GM18520 (cell line): ENCODE results near the gene MAP6.
"Not testable (repeated sequence)": the region's sequence is repeated elsewhere in the genome, so short reads cannot be mapped to it uniquely, and the experiment has no call there.

Experiments
- ATAC-seq: cut with Tn5 transposase; IDR thresholded peaks from one replicate; pipeline ENCODE4 v1.9.1; 2021; ENCODE audit not compliant: unreplicated experiment

MAP6 gene

DNA sequence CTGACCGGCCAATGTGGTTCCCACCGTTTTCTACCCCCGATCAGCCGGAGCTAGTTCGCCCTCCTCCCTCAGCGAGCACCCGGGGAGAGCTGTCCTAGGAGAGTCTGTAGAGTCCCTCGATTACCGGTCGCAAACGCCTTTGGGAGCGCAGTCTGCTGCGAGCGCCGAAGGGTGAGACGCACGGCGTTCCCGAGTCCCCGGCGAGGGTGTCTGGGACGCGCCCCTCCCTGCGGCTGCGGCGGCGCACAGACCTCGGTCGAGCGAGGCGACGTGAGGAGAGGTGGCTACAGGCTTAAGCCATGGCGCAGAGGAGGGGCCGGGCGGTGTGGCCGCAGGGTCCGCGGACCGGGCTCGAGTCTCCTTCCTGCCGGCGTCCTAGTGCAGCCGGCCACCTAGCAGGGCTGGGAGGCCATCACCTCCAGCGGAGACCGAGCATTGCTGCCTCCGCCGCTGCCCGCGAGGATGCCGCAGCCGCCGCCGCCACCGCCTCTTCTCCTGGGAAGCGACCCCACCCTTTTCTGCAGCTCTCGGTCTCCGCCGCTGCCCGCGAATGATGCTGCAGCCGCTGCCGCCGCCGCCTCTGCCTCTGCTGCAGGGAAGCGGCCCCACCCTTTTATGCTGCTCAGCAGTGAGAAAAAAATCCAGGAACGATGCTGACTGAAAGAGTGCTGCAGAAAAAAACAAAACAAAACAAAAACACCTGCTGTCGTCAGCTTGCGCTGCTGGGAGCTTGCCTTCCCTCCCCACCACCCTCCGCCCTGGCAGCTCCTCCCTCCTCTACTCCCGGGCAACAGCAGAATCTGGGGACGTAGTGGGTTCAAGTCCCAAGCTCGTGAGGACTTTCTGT lies at the start of gene MAP6:
Gene MAP6, minus strand, starts transcription at position 588 of the 847 bp plus-strand sequence. CDS start 669 bp downstream, outside the sequence.
- no peak for ATAC-seq

DNA sequence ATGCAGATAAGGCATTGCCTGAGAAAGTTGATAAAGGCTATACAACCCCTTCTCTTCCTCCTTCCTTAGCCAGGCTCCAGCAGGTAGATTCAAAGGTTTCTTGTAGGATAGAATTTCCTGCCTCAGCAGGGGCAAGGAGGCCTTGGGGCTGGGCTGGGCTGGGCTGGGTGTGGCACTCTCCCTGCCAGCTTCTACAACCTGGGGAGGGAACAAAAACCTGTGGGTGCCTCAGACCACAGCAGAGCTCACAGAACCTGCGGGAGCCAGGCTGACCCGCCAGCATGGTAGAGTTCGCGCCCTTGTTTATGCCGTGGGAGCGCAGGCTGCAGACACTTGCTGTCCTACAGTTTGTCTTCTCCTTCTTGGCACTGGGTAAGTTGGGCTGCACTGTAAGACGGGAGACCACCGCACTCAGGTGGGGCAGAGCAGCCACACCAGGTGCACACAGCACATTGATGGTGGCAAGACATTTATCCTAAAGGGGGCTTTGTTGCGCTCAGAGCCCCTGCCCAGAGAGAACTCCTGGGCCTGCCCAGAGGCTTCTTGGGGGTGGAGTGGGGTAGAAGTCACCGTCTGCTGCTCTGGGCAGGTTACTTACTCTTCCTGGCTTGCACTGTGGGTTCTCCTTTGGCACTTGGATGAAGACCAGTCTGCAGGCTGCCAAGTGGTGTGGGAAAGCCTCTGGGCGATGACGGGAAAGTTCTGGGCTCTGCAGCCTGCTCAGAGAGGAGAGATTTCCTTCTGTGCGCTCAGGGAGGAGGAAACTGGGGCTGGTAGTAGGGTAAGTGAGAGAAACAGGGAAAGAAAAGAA lies 49.0 kb upstream of the MAP6 start, which contains the start of gene MOGAT2:
Gene MOGAT2, plus strand, starts transcription at position 231 of the 811 bp plus-strand sequence. Its CDS starts 51 bp downstream, at position 282.
- ATAC-seq, result no peak

DNA sequence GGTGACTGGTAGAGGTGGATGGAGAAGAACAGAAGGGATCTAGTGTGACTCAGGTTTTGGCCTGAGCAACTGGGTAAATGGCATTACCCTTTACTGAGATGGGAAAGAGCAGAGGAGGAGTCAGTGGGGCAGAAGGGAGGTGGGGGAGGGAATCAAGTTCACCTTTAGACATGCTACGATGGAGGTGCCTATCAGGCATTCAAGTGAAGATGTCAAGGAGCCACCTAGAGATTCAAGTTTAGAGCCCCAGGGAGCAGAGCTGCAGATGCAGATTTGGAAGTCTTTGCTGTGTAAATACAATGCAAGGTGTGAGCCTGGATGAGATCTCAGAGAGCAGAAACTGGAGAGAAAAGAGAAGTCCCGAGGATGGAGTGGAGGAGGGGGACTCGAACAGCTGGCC lies 47.8 kb upstream of the MAP6 start:
- ATAC-seq, result no peak

DNA sequence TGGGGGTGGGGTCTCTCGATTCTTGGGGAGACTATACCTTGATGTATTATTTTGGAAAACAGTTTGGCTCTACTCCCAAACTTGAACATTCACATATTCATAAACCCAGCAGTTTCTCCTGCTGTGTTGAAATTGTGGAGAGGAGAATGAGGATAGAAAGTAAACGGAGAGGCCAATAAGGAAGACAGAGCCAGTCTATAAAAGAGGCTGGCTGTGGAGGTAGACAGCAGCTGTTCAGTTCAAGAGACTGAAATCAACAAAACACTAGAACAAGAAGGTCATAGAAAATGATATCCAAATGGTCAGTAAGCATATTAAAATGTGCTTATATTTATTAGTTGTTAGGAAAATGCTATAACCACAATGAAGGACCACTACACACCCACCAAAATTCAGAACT lies 46.9 kb upstream of the MAP6 start:
- ATAC-seq, result no peak

DNA sequence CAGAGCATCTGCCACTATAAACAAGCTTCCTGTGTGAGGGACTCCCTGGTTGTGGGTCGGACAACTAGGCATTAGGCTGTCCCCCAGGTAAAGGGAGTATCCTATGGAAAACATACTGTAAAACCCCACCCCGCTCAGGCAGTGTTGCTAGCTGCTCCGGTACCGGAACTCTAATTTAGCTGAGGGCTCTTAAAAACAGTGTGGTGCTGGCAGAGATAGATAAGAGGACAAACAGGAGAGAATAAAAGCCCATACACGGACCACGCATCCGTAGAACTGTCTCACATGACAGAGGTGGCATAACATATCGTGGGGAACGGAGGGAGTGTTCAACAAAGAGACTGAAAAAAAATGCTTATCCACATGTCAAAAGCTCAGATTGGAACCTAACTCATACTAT lies 45.4 kb upstream of the MAP6 start:
- ATAC-seq, result no peak

DNA sequence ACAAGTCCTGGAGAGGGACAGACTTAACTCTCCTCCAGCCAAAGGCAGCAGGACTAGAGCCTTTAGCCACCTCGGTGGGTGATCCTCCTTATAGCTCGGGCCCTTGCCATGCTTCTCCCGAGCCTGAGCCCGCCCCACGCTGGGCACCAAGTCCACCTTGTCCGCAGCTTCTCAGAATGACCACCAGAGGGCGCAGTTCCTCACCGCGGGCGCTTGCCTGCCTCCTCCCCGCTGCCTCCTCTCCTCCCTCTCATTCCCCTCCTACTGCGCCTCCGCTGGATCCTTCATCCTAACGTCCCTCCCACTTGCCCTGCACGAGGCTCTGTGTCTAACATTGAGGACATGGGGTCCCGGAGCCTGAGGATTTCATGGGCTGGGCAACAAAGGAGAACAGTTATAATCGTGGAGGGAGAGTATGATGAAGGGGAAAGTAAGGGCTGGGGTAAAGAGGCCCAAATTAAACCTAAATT lies 37.5 kb upstream of the MAP6 start:
- no peak for ATAC-seq

DNA sequence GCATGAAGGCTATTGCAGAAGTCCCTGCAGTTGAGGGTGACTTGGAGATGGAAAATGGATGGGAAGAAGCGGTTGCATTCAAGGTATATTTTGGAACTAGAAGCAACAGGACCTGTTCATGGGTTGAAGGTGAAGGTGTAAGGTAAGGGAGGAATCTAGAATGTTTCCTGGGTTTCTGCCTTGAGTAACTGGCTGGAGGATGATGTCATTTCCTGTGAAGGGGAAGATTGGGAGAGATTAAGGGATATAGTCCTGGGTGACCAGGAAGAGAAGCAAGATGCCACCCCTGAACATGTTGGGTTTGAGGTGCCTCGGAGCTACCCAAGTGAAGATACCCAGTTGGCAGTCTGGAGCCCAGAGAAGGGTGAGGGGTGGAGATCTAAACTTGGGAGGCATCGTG lies 36.7 kb upstream of the MAP6 start:
- ATAC-seq, result no peak

DNA sequence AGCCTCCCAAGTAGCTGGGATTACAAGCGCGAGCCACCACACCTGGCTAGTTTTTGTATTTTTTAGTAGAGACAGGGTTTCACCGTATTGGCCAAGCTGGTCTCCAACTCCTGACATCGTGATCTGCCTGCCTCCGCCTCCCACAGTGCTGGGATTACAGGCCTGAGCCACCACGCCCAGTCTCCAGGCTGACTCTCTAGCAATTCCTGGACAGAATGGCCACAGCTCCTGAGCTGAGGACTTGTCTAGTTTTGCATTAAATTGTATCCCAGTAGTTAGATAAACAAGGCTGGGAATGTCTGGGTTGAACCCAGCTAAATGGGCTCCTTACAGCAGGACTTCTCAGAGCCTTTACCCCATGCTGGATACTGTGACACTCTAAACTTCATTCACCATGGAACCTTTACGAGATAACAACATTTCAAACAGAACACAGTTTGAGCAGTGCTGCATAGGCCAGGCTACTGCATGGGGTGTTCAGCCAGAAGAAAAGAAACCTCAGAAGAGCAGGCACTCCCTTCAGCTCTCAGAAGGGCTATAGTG lies 34.9 kb upstream of the MAP6 start:
- ATAC-seq, result no peak

DNA sequence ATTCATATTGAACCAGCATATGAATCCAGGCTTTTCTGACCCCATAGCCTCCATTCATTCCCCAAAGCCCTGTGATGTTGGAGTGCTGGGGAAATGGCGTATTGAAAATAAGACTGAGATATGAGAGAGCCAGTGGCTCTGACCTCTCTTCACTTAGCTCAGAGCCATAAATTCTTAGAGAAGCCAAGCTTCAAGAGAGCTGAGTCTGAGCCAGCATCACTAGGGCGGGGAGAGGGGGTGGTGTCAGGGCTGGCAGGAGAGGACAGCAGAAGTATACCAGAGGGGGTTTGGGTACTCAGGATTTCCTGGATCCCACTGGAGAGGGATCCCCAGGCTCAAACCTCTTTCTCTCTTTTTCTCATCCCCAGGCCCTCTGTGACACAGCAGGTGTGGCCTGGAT lies 32.1 kb upstream of the MAP6 start:
- no peak for ATAC-seq

DNA sequence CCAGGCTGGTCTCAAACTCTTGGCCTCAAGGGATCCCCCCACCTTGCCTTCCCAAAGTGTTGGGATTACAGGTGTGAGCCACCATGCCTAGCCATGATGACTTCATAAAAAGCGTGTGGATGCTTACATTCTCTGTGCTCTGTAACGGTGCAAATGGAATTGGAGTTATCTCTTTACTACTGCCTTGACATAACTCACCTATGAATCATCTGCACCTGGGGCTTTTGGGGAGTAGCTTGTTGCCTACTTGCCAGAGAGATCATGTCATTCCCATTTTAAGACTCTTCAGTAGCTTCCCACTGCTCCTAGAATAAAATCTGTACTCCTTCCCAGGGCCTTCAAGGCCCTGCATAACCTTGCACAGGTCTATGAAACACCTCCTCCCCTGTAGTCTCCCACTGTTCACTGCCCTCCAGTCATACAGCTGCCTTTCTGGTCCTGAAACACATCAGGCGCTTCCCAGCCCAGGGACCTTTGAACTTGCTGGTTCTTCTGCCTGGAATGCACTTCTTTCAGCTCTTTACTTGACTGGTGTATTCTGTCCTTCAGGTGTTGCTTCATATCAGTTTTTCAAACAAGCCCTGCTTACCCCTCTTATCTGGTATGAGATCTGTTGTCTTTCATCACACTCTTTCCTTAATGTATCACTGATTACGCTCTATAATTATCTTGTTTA lies 29.2 kb upstream of the MAP6 start:
- ATAC-seq, result no peak

DNA sequence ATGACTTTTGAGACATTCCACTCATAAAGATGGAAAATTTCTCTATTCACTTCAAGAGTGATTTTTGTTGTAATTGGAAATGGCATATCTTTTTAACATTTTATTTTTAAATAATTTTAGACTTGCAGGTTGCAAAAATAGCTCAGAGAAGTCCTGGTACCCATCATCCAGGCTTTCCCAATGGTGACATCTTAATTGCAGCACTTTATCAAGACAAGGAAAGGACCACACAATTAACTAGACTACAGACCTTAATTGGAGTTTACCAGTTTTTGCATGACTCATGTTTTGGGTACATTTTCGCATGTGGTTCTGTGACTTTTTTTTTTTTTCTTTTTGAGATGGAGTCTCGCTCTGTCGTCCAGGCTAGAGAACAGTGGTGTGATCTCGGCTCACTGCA lies 23.0 kb upstream of the MAP6 start:
- no peak for ATAC-seq

DNA sequence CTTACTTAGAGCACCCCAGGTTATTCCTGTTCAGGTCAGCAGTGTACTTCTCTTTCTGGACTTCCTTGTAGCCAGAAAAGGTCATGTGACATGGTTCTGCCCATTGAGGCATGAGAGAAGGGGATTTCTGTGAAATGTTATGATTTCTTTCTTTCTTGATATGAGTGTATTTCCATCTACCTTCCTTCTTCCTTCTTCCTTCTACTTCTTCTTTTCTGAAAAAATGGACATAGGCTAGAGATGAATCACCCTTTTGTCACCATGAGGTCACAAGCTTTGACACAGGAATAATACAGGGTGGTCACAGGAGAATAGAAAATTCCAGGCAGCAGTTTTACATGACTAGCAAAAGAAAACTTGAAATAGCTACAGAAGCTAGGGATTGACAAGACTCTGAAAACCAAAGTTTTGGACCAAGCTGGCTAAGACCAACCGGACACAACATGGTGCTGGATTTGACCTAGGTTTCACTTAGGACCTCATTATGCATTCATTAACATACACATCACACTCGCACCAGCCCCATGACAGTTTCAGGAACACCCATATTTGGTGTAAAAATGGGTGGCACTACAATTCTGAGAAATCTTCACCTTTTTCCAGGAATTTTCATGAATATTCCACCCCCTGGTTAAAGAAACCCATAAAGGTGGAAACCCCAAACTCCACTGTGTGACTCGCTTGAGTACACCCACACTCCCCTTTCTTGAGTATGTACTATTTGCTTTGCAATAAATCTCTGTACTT lies 21.2 kb upstream of the MAP6 start:
- no peak for ATAC-seq

DNA sequence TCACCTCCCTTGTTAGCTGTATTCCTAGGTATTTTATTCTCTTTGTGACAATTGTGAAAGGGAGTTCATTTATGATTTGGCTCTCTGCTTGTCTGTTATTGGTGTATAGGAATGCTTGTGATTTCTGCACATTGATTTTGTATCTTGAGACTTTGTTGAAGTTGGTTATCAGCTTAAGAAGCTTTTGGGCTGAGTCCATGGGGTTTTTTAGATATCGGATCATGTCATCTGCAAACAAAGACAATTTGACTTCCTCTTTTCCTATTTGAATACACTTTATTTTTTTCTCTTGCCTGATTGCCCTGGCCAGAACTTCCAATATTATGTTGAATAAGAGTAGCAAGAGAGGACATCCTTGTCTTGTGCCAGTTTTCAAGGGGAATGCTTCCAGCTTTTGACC lies 15.0 kb upstream of the MAP6 start:
- not testable (repeated sequence) for ATAC-seq

DNA sequence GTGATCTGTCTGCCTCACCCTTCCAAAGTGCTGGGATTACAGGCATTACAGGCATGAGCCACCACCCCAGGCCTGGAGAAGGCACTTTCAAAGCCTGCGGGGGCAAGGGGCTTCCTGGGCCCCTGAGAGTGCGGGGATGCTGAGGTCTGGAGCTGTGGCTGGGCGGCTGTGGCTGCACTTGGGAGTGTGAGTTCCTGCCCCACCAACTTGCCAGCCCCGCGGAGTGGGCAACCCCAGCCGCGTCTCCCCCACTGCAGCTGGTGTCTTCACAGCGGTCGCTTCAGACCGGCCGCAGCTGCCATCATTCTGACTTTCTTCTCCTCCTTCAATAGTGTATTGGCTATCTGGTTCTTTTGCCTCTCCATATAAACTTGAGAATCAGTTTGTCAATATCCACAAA lies 10.7 kb upstream of the MAP6 start:
- ATAC-seq, result no peak

DNA sequence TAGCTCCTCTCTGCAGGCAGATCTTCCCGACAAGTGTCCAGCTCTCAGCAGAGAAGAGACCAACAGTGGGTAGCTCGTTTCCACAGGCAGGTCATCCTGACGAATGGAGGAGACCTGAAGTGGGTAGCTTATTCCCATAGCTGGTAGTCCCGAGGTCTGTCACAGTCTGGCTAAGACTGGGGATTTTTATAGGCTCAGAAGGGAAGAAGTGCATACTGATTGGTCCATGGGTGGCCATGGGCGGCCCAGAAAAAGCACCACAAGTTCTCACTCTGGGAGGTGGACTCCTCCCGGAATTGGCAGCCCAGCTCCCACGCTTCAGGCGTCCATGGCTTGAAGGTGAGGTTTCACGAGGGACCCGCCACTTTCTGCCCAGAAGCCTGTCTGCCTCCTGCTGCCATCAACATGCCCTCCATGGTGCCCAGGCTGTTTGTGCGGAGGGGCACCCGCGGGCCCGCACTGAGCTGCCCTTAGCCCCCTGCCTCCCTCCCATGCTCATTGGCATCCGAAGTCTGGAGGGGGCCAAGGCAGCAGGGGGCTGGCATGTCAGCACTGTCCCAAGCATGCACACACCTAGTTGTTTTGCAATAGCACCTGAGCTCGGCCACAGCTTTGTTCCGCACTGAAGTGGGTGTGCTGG lies 9.9 kb upstream of the MAP6 start:
- no peak for ATAC-seq

DNA sequence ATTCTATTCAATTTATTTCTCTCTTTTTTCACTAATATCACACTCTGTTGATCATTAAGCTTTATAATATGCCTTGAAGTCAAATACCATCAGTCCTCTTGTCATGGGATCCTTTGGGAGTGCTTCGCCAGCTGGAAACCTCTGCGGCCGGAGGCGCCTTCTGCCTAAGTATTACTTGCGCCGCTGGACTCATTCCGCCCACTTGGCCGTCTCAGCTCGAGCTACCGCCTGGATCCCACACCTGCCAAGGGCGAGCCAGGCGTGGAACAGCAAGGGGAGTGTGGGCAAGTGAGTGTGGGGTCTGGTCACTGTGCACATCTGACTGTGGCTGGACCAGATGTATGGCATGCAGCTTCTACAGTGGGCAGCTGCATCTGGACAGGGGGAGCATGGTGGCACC lies 9.1 kb upstream of the MAP6 start:
- no peak for ATAC-seq

DNA sequence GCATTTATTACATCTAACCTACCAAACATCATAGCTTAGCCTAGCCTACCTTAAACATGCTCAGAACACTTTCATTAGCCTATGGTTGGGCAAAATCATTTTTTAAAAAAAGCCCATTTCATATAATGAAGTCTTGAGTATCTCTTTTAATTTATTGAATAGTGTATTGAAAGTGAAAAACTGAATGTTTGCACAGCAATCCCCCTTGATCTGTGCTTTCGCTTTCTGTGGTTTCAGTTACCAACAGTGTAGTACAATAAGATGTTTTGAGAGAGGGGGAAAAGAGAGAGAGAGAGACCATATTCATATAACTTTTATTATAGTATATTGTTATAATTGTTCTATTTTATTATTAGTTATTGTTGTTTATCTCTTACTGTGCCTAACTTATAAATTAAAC lies 8.4 kb upstream of the MAP6 start:
- no peak for ATAC-seq

DNA sequence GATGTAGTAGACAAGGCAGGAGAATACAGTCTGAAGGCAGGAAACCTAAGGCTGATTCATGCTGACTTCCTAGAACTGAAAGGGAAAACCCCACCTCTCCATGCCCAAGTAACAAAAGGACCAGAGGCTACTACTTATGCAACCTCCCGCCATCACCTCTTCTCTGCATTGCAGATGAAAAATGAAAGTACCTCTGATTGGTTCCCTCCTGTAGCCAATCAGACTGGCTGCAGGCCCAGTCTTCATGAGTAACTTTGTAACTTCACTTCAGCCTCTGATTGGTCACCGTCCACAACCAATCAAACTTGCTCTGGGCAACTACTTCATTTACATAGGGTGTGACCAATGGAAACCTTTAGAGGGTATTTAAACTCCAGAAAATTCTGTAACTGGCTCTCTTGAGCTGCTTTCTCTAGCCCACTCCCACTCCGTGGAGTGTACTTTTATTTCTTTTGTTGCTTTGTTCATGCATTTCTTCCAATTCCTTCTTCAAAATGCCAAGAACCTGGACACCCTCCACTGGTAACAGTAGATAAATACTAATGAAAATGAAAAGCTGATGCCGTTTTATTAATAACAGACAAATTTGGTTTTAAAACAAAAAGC lies 5.2 kb upstream of the MAP6 start:
- no peak for ATAC-seq

DNA sequence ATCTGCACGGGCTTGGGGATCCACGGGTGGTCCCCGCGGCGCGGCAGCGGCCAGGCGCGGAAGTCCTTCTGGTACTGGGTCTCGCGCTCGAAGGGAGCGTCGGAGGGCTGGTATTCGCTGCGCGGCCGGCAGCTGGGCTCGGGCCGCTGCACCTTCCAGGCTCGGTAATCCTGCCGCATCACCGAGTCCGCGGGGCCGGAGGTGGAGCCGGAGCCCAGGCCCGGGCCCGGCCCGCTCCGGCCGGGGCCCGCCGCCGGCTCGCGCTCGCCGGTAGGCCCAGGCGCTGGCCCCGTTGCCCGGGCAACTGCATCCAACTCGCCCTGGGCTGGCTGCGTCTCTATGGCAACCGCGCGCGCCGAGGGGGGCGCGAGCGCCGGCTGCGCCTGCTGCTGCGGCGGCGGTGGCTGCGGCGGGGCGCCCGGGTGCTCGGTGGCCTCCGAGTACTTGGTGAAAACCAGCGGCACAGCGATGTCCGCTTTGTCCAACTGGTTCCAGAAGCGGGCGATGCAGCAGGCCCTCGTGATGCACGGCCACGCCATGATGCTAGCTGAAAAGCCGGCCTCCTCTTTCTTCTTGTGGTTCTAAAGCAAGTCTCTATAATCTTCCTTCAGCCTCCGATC lies 897 bp downstream of the MAP6 start:
- ATAC-seq, result no peak
